ENCODE measurements around the gene NHLRC1. TPM values are rescaled to one million over a fixed set of nuclear protein-coding genes. Genes with fewer than 3 reads are reported as not detected.

The NHLRC1 gene
- total RNA-seq, 1 experiment from 2014 or later, result not detected

- no peaks in the 10 kb centered on the region for H3K4me1 ChIP-seq (ENCODE audit: low read length)
- H3K27me3 ChIP-seq (ENCODE audit: low read length), result no peaks in the 10 kb centered on the region
- no peak overlapping the region for H3K9ac ChIP-seq (ENCODE audit: low read length)
- H2AFZ ChIP-seq (ENCODE audit: low read length), result no peak overlapping the region
- no peaks in the 10 kb centered on the region for H3K9me3 ChIP-seq (ENCODE audit: low read length)
- H3K36me3 ChIP-seq (ENCODE audit: insufficient read depth, low read length), result no peaks in the 10 kb centered on the region
- no peaks in the 10 kb centered on the region for H3K79me2 ChIP-seq (ENCODE audit: low read length)
- no peaks in the 10 kb centered on the region for H3K9me2 ChIP-seq (replicated peaks; ENCODE audit: insufficient read depth, low read length)
- no peak overlapping the region for H3K4me2 ChIP-seq (ENCODE audit: low read depth, low read length, poor library complexity, severe bottlenecking)
- no peak overlapping the region for H3K27ac ChIP-seq (ENCODE audit: low read length)
- no peaks in the 10 kb centered on the region for H4K20me1 ChIP-seq (ENCODE audit: insufficient read depth, low read depth, low read length)
- no peak overlapping the region for H3K4me3 ChIP-seq (ENCODE audit: low read length)
- DNase-seq, result no peak
Measured at GRCh38 chr6:18088419-18089296, 33.8 kb downstream of the NHLRC1 start.

- H3K4me3 ChIP-seq (ENCODE audit: low read length), result no peak overlapping the region
Measured at GRCh38 chr6:18087396-18088165, 34.9 kb downstream of the NHLRC1 start.

GRCh38 chr6:18081025-18081668 is 41.3 kb downstream of the NHLRC1 start:
- Histone ChIP-seq H3K4me3 (ENCODE audit: low read length) (no peak overlapping the region), H3K9ac (ENCODE audit: low read length) (no peak overlapping the region), H3K4me1 (ENCODE audit: low read length) (no peaks in the 10 kb centered on the region), H3K9me2 (replicated peaks; ENCODE audit: insufficient read depth, low read length) (no peaks in the 10 kb centered on the region), H3K4me2 (ENCODE audit: low read depth, low read length, poor library complexity, severe bottlenecking) (no peak overlapping the region), H2AFZ (ENCODE audit: low read length) (no peak overlapping the region), H3K79me2 (ENCODE audit: low read length) (no peaks in the 10 kb centered on the region), H3K27me3 (ENCODE audit: low read length) (no peaks in the 10 kb centered on the region), H4K20me1 (ENCODE audit: insufficient read depth, low read depth, low read length) (no peaks in the 10 kb centered on the region), H3K36me3 (ENCODE audit: insufficient read depth, low read length) (no peaks in the 10 kb centered on the region), H3K27ac (ENCODE audit: low read length) (no peak overlapping the region), H3K9me3 (ENCODE audit: low read length) (no peaks in the 10 kb centered on the region)
- no peak for DNase-seq

More at GRCh38 chr6:18087396-18088165, 34.9 kb downstream of the NHLRC1 start:
- no peak for DNase-seq
- Histone ChIP-seq H3K9ac (ENCODE audit: low read length) (no peak overlapping the region), H3K36me3 (ENCODE audit: insufficient read depth, low read length) (no peaks in the 10 kb centered on the region), H4K20me1 (ENCODE audit: insufficient read depth, low read depth, low read length) (no peaks in the 10 kb centered on the region), H3K4me1 (ENCODE audit: low read length) (no peaks in the 10 kb centered on the region), H3K9me3 (ENCODE audit: low read length) (no peaks in the 10 kb centered on the region), H3K4me2 (ENCODE audit: low read depth, low read length, poor library complexity, severe bottlenecking) (no peak overlapping the region), H2AFZ (ENCODE audit: low read length) (no peak overlapping the region), H3K27me3 (ENCODE audit: low read length) (no peaks in the 10 kb centered on the region), H3K79me2 (ENCODE audit: low read length) (no peaks in the 10 kb centered on the region), H3K9me2 (replicated peaks; ENCODE audit: insufficient read depth, low read length) (no peaks in the 10 kb centered on the region), H3K27ac (ENCODE audit: low read length) (no peak overlapping the region)

GRCh38 chr6:18080544-18080943 is 41.9 kb downstream of the NHLRC1 start:
- Histone ChIP-seq H3K4me2 (ENCODE audit: low read depth, low read length, poor library complexity, severe bottlenecking) (no peak overlapping the region), H3K9me2 (replicated peaks; ENCODE audit: insufficient read depth, low read length) (no peaks in the 10 kb centered on the region), H3K4me3 (ENCODE audit: low read length) (no peak overlapping the region), H3K27me3 (ENCODE audit: low read length) (no peaks in the 10 kb centered on the region), H4K20me1 (ENCODE audit: insufficient read depth, low read depth, low read length) (no peaks in the 10 kb centered on the region), H3K79me2 (ENCODE audit: low read length) (no peaks in the 10 kb centered on the region), H3K27ac (ENCODE audit: low read length) (no peak overlapping the region), H3K4me1 (ENCODE audit: low read length) (no peaks in the 10 kb centered on the region), H3K36me3 (ENCODE audit: insufficient read depth, low read length) (no peaks in the 10 kb centered on the region), H3K9me3 (ENCODE audit: low read length) (no peaks in the 10 kb centered on the region), H2AFZ (ENCODE audit: low read length) (no peak overlapping the region), H3K9ac (ENCODE audit: low read length) (no peak overlapping the region)
- DNase-seq, result no peak

GRCh38 chr6:18078866-18079265 is 43.6 kb downstream of the NHLRC1 start:
- no peaks in the 10 kb centered on the region for H4K20me1 ChIP-seq (ENCODE audit: insufficient read depth, low read depth, low read length)
- H3K4me3 ChIP-seq (ENCODE audit: low read length), result no peak overlapping the region
- no peaks in the 10 kb centered on the region for H3K4me1 ChIP-seq (ENCODE audit: low read length)
- H3K79me2 ChIP-seq (ENCODE audit: low read length), result no peaks in the 10 kb centered on the region
- H3K9me3 ChIP-seq (ENCODE audit: low read length), result peaks cover 7% of the 10 kb centered on the region
- no peak overlapping the region for H3K27ac ChIP-seq (ENCODE audit: low read length)
- no peaks in the 10 kb centered on the region for H3K9me2 ChIP-seq (replicated peaks; ENCODE audit: insufficient read depth, low read length)
- H3K4me2 ChIP-seq (ENCODE audit: low read depth, low read length, poor library complexity, severe bottlenecking), result no peak overlapping the region
- no peak overlapping the region for H2AFZ ChIP-seq (ENCODE audit: low read length)
- no peaks in the 10 kb centered on the region for H3K27me3 ChIP-seq (ENCODE audit: low read length)
- H3K9ac ChIP-seq (ENCODE audit: low read length), result no peak overlapping the region
- no peak for DNase-seq
- H3K36me3 ChIP-seq (ENCODE audit: insufficient read depth, low read length), result no peaks in the 10 kb centered on the region

GRCh38 chr6:18076231-18076630 is 46.2 kb downstream of the NHLRC1 start:
- H3K79me2 ChIP-seq (ENCODE audit: low read length), result no peaks in the 10 kb centered on the region
- no peak overlapping the region for H3K4me3 ChIP-seq (ENCODE audit: low read length)

GRCh38 chr6:18072841-18073240 is 49.6 kb downstream of the NHLRC1 start:
- Histone ChIP-seq H3K36me3 (ENCODE audit: insufficient read depth, low read length) (no peaks in the 10 kb centered on the region), H4K20me1 (ENCODE audit: insufficient read depth, low read depth, low read length) (no peaks in the 10 kb centered on the region), H3K4me1 (ENCODE audit: low read length) (no peaks in the 10 kb centered on the region), H2AFZ (ENCODE audit: low read length) (no peak overlapping the region), H3K27ac (ENCODE audit: low read length) (no peak overlapping the region), H3K27me3 (ENCODE audit: low read length) (no peaks in the 10 kb centered on the region), H3K9ac (ENCODE audit: low read length) (no peak overlapping the region), H3K9me3 (ENCODE audit: low read length) (peaks cover 7% of the 10 kb centered on the region), H3K4me2 (ENCODE audit: low read depth, low read length, poor library complexity, severe bottlenecking) (no peak overlapping the region), H3K4me3 (ENCODE audit: low read length) (no peak overlapping the region), H3K9me2 (replicated peaks; ENCODE audit: insufficient read depth, low read length) (no peaks in the 10 kb centered on the region), H3K79me2 (ENCODE audit: low read length) (no peaks in the 10 kb centered on the region)
- no peak for DNase-seq

More at GRCh38 chr6:18076231-18076630, 46.2 kb downstream of the NHLRC1 start:
- Histone ChIP-seq H3K27ac (ENCODE audit: low read length) (no peak overlapping the region), H3K9me3 (ENCODE audit: low read length) (peaks cover 7% of the 10 kb centered on the region), H4K20me1 (ENCODE audit: insufficient read depth, low read depth, low read length) (no peaks in the 10 kb centered on the region), H3K36me3 (ENCODE audit: insufficient read depth, low read length) (no peaks in the 10 kb centered on the region), H3K4me1 (ENCODE audit: low read length) (no peaks in the 10 kb centered on the region), H3K4me2 (ENCODE audit: low read depth, low read length, poor library complexity, severe bottlenecking) (no peak overlapping the region), H2AFZ (ENCODE audit: low read length) (no peak overlapping the region), H3K9ac (ENCODE audit: low read length) (no peak overlapping the region), H3K27me3 (ENCODE audit: low read length) (no peaks in the 10 kb centered on the region), H3K9me2 (replicated peaks; ENCODE audit: insufficient read depth, low read length) (no peaks in the 10 kb centered on the region)
- DNase-seq, result no peak

- Histone ChIP-seq H3K27ac (ENCODE audit: low read length) (no peak overlapping the region), H3K4me3 (ENCODE audit: low read length) (no peak overlapping the region), H3K36me3 (ENCODE audit: insufficient read depth, low read length) (no peaks in the 10 kb centered on the region), H3K4me1 (ENCODE audit: low read length) (no peaks in the 10 kb centered on the region), H3K9me3 (ENCODE audit: low read length) (peaks cover 7% of the 10 kb centered on the region), H3K27me3 (ENCODE audit: low read length) (no peaks in the 10 kb centered on the region), H2AFZ (ENCODE audit: low read length) (no peak overlapping the region), H3K79me2 (ENCODE audit: low read length) (no peaks in the 10 kb centered on the region), H3K9ac (ENCODE audit: low read length) (no peak overlapping the region), H3K4me2 (ENCODE audit: low read depth, low read length, poor library complexity, severe bottlenecking) (no peak overlapping the region), H4K20me1 (ENCODE audit: insufficient read depth, low read depth, low read length) (no peaks in the 10 kb centered on the region), H3K9me2 (replicated peaks; ENCODE audit: insufficient read depth, low read length) (no peaks in the 10 kb centered on the region)
- DNase-seq, result no peak
Measured at GRCh38 chr6:18070486-18070885, 52.0 kb downstream of the NHLRC1 start.

Measured in Karpas-422 (cell line).